Activated T-cell treated with anti-CD3 and anti-CD28 coated beads for 1 hour (primary cell): ENCODE data around the gene FTO.

Source experiments
- DNase-seq: peaks from one replicate; pipeline ENCODE4 v3.0.0-alpha.2; 2020; ENCODE audit warnings: low read depth

FTO gene

GRCh38 chr16:53755026-53755910 is 51.3 kb downstream of the FTO start:
- no peak for DNase-seq

GRCh38 chr16:53756275-53756996 is 52.5 kb downstream of the FTO start:
- DNase-seq = no peak

- DNase-seq = no peak
These were observed 54.1 kb downstream of the FTO start for GRCh38 chr16:53757971-53758609.

DNA sequence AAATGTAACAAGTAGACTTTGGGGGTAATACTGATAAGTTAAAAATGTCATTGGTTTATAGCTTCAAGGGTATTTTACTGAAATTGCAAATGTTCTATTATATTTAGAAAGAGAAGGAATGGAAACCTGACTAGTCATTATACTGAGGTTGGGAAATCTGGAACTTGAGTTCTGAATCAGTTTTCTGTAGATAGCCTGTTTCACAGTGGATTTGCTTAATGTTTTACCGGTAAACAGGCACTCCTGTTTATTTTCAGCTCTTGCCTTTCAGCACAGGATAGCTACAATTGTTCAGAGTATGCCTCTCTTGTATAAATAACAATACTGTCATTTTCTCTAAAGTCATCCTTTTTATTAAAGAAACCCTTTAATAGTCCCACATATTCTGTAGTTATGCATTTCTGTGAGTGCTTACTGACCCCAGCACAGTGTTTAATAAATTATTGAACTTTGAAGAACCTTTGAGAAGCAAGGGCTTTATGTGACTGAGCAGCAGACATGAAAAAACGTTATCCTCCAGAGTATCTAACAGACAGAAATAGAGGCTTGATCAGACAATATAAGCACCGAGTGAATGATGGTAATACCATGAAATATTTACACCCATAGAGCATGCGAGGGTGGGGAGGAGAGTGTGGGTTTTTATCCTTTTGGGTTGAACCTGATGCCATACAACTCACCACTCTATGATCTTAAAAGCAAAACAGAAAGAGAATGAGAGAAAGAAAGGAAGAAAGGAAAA is 58.2 kb downstream of the FTO start:
- DNase-seq = no peak

DNA sequence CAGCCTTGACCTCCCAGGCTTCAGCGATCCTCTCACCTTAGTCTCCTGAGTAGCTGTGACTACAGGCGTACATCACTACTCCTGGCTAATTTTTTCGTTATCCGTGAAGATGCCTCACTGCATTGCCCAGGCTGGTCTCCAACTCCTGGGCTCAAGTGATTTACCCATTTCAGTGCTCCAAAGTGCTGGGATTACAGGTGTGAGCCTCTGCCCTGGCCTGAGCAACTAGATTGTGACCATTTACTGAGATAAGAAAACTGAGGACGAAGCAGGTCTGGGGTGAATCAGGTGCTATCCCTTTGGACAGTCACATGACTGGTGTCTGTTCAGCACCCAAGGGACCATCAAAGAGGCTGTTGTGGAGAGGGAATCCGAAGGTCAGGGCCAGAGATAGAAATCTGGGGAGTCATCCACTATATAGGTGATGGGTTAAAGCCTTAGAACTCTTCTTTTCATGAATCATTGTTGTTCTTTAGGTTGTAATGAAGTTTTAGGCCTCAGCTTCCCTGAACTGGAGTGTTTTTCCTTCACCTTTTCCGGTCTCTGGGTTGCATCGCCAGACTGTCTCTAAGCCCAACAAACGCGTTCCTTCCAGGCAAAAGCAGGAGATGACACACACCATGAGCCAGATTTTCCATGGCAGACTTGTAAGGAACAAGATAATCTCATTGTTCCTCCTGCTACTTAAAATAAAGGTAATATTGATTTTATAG is 62.5 kb downstream of the FTO start:
- no peak for DNase-seq

GRCh38 chr16:53768167-53768566 is 64.2 kb downstream of the FTO start:
- no peak for DNase-seq

GRCh38 chr16:53768593-53768992 is 64.6 kb downstream of the FTO start:
- DNase-seq = no peak

DNA sequence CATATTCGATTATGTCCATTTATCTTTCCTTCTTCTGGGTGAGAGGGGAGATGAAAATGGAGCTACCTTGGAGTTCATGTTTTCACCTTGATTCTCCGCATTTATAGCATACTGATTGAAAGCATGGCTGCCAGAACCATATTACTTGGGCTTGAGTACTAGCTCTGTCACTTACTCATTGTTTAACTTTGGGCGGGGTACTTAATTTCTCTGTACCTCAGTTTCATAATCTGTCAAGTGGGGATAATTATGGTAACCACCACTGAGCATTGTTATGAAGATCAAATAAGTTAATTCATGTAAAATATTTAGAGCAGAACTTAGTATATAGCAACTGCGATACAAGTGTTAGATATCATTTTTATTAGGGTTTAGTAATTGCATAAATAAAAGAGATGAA is 65.2 kb downstream of the FTO start:
- no peak for DNase-seq

DNA sequence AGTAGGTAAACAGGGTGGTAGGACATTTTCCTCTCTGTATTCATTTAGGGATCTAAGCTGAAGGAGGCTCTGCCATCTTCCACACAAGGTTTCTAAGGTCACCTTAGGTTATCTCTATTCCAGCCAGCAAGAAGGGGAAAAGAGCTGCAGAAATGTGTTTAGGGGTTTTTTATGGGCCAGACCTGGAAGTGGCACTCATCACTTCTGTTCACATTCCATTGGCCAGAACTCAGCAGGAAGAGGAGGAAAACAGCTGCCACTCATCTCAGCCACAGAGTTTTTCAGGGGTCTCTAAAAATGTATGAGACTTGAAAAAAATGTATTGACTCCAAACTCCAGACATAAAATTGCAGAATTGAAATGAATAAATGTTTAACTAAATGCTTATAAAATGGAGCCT is 65.8 kb downstream of the FTO start:
- no peak for DNase-seq

DNA sequence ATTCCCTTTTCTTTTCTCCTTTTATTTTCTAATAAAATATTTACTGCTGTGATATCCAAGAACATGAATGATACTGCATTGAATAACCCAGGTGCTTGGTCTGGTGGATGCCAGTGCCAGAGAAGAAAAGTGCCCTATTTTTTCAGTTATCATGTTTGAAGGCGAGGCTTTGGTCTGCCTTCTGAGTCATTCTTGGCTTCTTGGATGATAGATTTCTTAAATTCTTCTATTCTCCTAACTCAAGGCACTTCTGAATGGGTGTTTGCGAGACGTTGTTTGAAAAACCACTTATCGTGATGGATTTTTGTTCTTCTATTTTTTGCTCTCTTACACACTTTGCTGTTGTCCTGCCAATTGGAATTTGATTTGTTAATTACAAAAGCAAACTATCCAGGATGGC is 66.7 kb downstream of the FTO start:
- no peak for DNase-seq

DNA sequence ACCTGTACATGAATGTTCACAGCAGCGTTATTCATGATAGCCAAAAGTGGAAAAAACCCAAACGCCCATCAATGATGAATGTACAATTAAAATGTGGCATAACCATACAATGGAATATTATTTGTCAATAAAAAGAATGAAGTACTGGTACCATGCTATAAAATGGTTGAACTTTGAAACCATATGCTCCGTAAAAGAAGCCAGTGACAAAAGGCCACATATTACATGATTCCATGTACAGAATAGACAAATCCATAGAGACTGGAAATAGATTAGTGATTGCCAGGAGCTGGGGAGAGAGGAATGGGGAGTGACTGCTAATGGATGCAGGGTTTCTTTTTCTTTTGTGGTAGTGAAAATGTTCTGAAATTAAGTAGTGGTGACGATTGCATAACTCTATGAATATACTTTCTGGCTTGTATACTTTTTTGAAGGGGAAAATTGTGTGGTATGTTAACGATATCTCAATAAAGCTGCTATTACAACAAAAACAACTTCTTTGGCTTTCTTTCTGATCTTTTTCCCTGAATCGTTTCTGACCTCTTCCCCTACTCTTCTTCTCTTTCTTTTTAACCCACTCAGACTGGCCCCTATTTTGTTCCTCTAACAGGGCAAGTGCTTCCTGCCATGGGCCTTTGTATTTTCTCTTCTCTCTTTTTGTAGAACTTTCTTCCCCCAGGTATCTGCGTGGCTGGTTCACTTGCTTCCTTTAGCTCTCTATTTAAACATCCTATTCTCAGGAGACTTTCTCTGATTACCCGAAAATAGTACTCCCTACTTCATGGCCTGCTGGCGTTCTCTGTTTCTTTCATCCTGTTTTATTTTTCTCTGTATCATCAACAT is 67.9 kb downstream of the FTO start:
- no peak for DNase-seq

GRCh38 chr16:53773150-53773846 is 69.3 kb downstream of the FTO start:
- no peak for DNase-seq

DNA sequence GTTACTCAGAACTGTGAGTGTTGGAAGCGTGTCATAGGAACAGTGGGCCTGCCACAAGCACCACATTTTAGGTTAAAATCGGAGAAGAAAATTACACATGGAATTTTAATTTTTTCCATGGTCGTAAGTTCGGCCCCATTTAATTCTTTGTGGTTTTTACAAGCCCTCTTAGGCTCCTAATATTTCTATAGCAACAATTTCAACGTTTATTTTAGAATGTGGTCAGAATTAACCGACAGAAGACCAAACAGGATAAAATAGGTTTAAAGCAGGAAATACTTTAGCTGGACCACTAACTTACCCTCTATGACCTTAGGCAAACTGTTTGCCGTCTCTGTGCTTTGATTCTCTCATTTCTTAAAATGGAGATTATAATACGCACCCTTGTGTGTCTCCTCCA is 69.9 kb downstream of the FTO start:
- DNase-seq = no peak

- DNase-seq = no peak
These were observed 71.3 kb downstream of the FTO start for GRCh38 chr16:53775106-53775820.

GRCh38 chr16:53775821-53776431 is 72.0 kb downstream of the FTO start:
- no peak for DNase-seq

- no peak for DNase-seq
These were observed 75.2 kb downstream of the FTO start for GRCh38 chr16:53779186-53779585.

DNA sequence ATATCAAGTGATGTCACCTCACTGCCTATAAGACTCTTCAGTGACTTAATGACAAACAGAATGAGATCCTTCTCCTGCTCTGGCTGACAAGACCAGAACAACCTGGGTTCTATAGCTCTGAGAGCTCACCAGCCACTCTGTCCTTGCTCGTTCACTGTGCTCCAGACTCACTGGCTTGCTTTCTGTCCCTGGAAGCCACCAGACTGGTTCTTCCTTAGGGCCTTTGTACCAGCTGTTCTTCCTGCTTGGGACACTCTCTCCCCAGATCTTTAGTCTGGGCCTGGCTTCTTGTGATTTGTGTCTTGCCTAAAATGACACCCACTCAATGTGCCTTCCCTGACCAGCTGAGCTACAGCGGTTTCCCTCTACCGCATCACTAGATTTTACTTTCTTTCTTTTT is 76.1 kb downstream of the FTO start:
- DNase-seq = no peak

DNA sequence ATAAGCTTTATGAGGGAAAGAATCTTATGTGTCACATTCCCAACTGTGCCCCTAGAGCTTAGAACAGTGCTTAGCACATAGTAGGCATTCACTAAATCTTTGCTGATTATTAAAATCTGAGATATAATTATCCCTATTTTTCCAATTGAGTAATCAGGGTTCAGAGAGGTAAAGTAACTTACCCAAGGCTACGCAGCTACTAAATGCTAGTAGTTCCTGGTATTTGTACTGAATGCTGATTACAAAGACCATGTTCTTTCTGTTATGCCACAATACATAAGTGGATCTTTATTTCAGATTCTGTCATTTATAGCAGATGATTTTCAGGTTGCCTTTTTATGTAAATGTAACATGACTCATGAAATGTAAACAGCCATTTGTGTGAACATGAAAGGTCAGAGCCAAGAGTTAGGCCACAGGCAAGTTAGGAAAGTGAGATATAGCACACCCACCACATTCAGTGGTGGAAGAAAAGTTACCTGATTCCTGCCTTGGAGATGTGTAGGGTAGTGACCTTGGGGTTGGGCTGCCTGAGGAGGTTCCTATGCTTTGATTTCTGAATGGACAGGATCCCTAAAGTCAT is 77.2 kb downstream of the FTO start:
- DNase-seq = no peak

DNA sequence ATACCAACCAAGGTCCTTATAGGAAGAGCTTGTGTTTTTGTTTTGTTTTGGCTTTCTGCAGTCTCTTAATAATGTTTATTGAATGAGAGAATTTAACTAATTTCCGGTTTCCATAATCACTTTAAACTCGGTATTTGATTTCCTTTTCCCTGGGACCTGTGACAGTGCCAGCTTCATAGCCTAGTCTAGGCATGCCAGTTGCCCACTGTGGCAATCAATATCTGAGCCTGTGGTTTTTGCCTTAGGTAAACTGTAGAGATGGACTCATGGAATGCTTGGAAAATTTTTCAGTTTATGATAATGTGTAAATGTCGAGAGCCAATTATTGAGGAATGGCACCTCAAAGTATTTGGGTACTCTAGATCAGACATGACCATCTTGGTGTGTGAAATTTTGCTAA is 78.2 kb downstream of the FTO start:
- no peak for DNase-seq
